Measurements from ENCODE around the gene KCNC4.

- TF ChIP-seq CTCF (IDR thresholded peaks at IDR 0.05) (no peak), POLR2A (IDR thresholded peaks at IDR 0.05) (no peak)
These were observed 4.4 kb upstream of the KCNC4 start for GRCh38 chr1:110205591-110206155.
